KG1 (cell line): ENCODE results near the gene PDZD8.

Experiments used
- DNase-seq: peaks from one replicate; lab custom pipeline; 2025; lab: John Stamatoyannopoulos, UW

The PDZD8 gene

GRCh38 chr10:117375360-117376178 lies at the start of gene PDZD8:
Gene PDZD8, minus strand, starts transcription at chr10:117375440. Its CDS starts 213 bp downstream, at chr10:117375227.
- DNase-seq = peak; percentile 76

- no peak for DNase-seq
Measured at GRCh38 chr10:117424171-117424570, 48.9 kb upstream of the PDZD8 start.

GRCh38 chr10:117421985-117422384 lies 46.7 kb upstream of the PDZD8 start:
- no peak for DNase-seq

GRCh38 chr10:117420768-117421167 lies 45.5 kb upstream of the PDZD8 start:
- no peak for DNase-seq

GRCh38 chr10:117419921-117420320 lies 44.7 kb upstream of the PDZD8 start:
- DNase-seq = no peak

GRCh38 chr10:117419159-117419558 lies 43.9 kb upstream of the PDZD8 start:
- DNase-seq = no peak

GRCh38 chr10:117418121-117418520 lies 42.9 kb upstream of the PDZD8 start:
- DNase-seq = no peak

GRCh38 chr10:117417196-117417595 lies 42.0 kb upstream of the PDZD8 start:
- DNase-seq = no peak

GRCh38 chr10:117413928-117414618 lies 38.8 kb upstream of the PDZD8 start:
- no peak for DNase-seq

GRCh38 chr10:117412469-117413010 lies 37.3 kb upstream of the PDZD8 start:
- DNase-seq = no peak

GRCh38 chr10:117411479-117412399 lies 36.5 kb upstream of the PDZD8 start:
- no peak for DNase-seq

- DNase-seq = no peak
Measured at GRCh38 chr10:117410557-117410956, 35.3 kb upstream of the PDZD8 start.

- DNase-seq = no peak
Measured at GRCh38 chr10:117409549-117410305, 34.5 kb upstream of the PDZD8 start.

- no peak for DNase-seq
Measured at GRCh38 chr10:117408436-117409384, 33.5 kb upstream of the PDZD8 start.

- no peak for DNase-seq
Measured at GRCh38 chr10:117405730-117406129, 30.5 kb upstream of the PDZD8 start.

- DNase-seq = no peak
Measured at GRCh38 chr10:117400329-117400728, 25.1 kb upstream of the PDZD8 start.

GRCh38 chr10:117399341-117400196 lies 24.3 kb upstream of the PDZD8 start:
- no peak for DNase-seq

- DNase-seq = no peak
Measured at GRCh38 chr10:117398029-117398428, 22.8 kb upstream of the PDZD8 start.
